Subcutaneous abdominal adipose tissue (tissue), 5 donors: ENCODE data around the gene ZNF180.

Experiments used
- H3K27ac ChIP-seq: one replicate; pipeline ENCODE4 v1.7.0; 2013; ENCODE audit warnings: low read depth, mild to moderate bottlenecking, inconsistent platforms, low read length, moderate library complexity
- H3K27me3 ChIP-seq, 5 donors: one replicate each; pipeline ENCODE4 v1.7.0; 2013; ENCODE audit warnings: low read length in 5 of 5, inconsistent platforms in 1 of 5; ENCODE audit not compliant: control insufficient read depth in 5 of 5, insufficient read depth in 4 of 5
- H3K36me3 ChIP-seq, 5 donors: one replicate each; pipeline ENCODE4 v1.7.0; 2013; ENCODE audit warnings: low read length in 5 of 5; ENCODE audit not compliant: control insufficient read depth in 5 of 5, insufficient read depth in 5 of 5
- H3K4me1 ChIP-seq, 5 donors: one replicate each; pipeline ENCODE4 v1.7.0; 2013; ENCODE audit warnings: low read length in 5 of 5, mild to moderate bottlenecking in 3 of 5, moderate library complexity in 1 of 5; ENCODE audit not compliant: control insufficient read depth in 5 of 5, insufficient read depth in 5 of 5
- H3K4me3 ChIP-seq, 5 donors: one replicate each; pipeline ENCODE4 v1.7.0; 2013; ENCODE audit warnings: low read length in 5 of 5, low read depth in 1 of 5
- H3K9ac ChIP-seq, 5 donors: one replicate each; pipeline ENCODE4 v1.7.0; 2013; ENCODE audit warnings: low read length in 5 of 5, mild to moderate bottlenecking in 4 of 5, moderate library complexity in 3 of 5
- H3K9me3 ChIP-seq, 5 donors: one replicate each; pipeline ENCODE4 v1.7.0; 2013; ENCODE audit warnings: low read length in 5 of 5; ENCODE audit not compliant: control insufficient read depth in 5 of 5
- donor health status: healthy.
- donor health status: healthy.
- donor health status: healthy.
- donor health status: healthy.
- donor health status: healthy.

The ZNF180 gene

DNA sequence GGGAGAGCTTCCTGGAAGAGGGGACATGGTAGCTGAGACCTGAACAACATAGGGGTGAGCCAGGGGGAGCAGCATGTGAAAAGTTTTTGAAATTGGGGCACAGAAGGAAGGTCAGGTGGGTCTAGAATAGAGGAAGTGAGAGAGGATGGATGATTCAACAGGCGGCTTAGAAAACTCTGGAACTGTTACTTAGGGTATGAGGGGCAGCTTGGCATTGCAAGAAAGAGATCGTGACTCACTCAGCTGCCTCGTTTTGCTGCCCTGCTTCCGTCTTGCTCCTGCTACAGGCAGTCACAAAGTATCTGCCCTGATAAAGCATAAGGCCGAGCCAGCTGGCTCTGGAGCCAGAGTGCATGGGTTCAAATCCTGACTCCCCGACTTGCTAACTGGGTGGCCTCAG is 30.5 kb upstream of the ZNF180 start:
- no peak overlapping the region for H3K9ac ChIP-seq
- H3K4me3 ChIP-seq, result no peak overlapping the region
- H3K27me3 ChIP-seq, result peaks cover 5 to 19% (median 12%) of the 10 kb centered on the region in 5 donors
- no peaks in the 10 kb centered on the region for H3K9me3 ChIP-seq
- no peaks in the 10 kb centered on the region for H3K4me1 ChIP-seq
- no peak overlapping the region for H3K27ac ChIP-seq
- H3K36me3 ChIP-seq, result no peaks in the 10 kb centered on the region

DNA sequence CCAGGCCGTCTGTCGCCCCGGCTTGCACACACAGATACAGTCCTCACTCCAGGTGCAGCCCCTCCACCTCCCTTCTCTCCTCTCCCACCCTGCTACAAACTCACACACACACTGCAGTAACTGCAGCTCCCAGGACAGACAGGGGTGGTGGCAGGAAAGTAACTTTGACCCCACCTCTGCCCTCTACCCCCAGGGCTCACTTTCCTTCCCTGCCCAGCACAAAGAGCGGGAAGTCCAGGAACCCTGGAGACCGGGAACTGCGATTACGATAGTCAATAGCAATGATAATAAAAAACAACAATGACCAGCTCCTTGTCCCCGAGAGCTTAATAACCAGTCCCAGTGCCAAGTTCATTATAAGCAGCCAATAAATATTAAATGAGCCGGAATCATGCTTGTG is 29.2 kb upstream of the ZNF180 start, which contains the start of gene CEACAM20:
Gene CEACAM20, minus strand, starts transcription at position 140 of the 400 bp plus-strand sequence. CDS start 166 bp downstream, outside the sequence.
- Histone ChIP-seq H3K27ac (no peak within 1 kb of the TSS), H3K9ac (no peak within 1 kb of the TSS), H3K9me3 (peaks cover 0 to 4% (median 0%) of the 10 kb centered on the region in 5 donors), H3K27me3 (peaks cover 8 to 25% (median 14%) of the 10 kb centered on the region in 5 donors), H3K4me1 (no peaks in the 10 kb centered on the region), H3K4me3 (no peak within 1 kb of the TSS), H3K36me3 (no peaks in the 10 kb centered on the region)

DNA sequence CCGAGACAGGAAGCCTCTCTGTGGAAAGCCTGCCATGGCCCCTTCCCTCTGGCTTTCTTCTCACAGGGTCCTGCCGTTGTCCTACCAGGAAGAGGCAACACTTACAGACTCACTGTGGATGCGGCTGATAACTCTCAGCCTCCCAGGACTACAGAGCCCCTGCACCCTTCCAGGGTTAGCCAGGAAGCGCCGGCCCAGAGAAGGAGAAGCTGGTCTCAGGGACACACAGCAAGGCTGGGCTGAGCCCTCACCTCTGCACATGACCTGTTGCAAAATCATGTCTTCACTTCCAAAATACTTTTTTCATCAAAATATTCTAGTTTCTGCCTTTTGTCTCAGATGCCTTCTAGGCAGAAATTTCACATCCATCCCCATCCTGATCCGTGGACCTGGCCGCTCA is 27.2 kb upstream of the ZNF180 start:
- Histone ChIP-seq H3K4me1 (no peaks in the 10 kb centered on the region), H3K9me3 (peaks cover 0 to 11% (median 6%) of the 10 kb centered on the region in 5 donors), H3K9ac (no peak overlapping the region), H3K27me3 (peaks cover 3 to 21% (median 9%) of the 10 kb centered on the region in 5 donors), H3K27ac (no peak overlapping the region), H3K36me3 (no peaks in the 10 kb centered on the region), H3K4me3 (no peak overlapping the region)

DNA sequence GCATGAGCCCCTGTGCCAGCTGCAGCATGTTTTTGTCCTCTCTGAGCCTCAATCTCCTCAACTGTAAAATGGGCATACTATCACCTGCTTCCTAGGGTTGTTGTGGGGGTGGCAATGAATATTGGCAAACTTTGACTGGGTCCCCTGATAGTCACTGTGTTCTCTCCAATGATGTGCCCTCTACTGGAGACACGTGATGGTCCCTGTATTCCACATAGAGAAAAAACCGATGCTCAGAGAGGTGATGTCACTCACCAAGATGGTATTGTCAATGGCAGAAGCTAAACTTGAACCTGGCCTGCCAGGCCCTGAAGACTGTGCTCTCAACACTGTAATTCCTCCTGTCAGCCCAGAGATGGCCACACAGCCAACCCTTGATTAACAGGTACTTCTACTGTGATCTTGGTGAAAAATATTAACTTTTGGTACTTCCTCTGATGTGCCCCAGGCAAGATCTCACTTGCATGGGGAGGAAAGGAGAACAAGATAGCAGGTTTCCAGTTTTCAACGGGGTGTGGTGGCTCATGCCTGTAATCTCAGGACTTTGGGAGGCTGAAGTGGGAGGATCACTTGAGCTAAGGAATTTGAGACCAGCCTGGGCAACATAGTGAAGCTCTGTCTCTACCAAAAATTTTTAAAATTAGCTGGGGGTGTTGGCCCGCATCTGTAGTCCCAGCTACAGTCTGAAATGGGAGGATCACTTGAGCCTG is 25.6 kb upstream of the ZNF180 start:
- Histone ChIP-seq H3K27me3 (peaks cover 0 to 13% (median 7%) of the 10 kb centered on the region in 5 donors), H3K27ac (no peak overlapping the region), H3K4me1 (no peaks in the 10 kb centered on the region), H3K36me3 (no peaks in the 10 kb centered on the region), H3K9me3 (peaks cover 0 to 15% (median 6%) of the 10 kb centered on the region in 5 donors), H3K4me3 (no peak overlapping the region), H3K9ac (no peak overlapping the region)

DNA sequence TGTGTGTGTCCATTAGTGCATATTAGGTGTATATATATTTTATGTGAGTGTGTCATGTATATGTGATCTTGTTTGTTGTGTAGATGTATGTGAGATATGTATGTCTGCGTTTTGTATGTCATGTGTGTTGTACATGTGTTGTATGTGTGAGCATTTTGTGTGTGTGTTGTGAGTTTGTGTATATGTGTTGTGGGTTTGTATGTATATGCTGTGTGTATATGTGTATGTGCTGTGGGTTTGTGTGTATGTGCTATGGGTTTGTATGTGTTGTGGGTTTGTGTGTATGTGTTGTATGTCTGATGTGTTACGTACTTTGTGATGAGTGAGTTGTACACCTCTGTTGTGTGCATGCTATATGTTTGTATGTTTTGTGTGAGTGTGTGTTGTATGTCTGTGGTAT is 21.0 kb upstream of the ZNF180 start:
- H3K36me3 ChIP-seq, result no peaks in the 10 kb centered on the region
- H3K4me3 ChIP-seq, result no peak overlapping the region
- no peak overlapping the region for H3K9ac ChIP-seq
- no peaks in the 10 kb centered on the region for H3K4me1 ChIP-seq
- H3K27me3 ChIP-seq, result peaks cover 0 to 6% (median 2%) of the 10 kb centered on the region in 5 donors
- H3K27ac ChIP-seq, result no peak overlapping the region
- H3K9me3 ChIP-seq, result peaks cover 0 to 30% (median 13%) of the 10 kb centered on the region in 5 donors

DNA sequence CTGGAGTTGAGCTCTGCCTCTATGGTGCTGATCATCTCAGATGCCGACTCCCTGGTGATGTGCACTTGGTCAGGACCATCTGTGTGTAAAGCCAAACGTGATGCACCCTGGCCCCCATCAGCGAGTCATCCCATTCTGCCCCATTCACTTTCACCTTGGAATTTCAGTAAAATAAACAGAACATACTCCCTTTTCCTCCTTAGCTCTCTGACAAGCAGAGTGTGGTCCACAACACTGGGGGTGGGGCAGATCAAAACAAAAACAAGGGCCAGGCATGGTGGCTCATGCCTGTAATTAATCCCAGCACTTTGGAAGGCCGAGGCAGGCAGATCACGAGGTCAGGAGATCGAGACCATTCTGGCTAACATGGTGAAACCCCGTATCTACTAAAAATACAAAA is 16.8 kb upstream of the ZNF180 start:
- no peak overlapping the region for H3K4me3 ChIP-seq
- no peak overlapping the region for H3K9ac ChIP-seq
- peaks cover 0 to 22% (median 10%) of the 10 kb centered on the region in 5 donors for H3K9me3 ChIP-seq
- H3K4me1 ChIP-seq, result no peaks in the 10 kb centered on the region
- peaks cover 0 to 5% (median 3%) of the 10 kb centered on the region in 5 donors for H3K27me3 ChIP-seq
- no peaks in the 10 kb centered on the region for H3K36me3 ChIP-seq
- no peak overlapping the region for H3K27ac ChIP-seq

DNA sequence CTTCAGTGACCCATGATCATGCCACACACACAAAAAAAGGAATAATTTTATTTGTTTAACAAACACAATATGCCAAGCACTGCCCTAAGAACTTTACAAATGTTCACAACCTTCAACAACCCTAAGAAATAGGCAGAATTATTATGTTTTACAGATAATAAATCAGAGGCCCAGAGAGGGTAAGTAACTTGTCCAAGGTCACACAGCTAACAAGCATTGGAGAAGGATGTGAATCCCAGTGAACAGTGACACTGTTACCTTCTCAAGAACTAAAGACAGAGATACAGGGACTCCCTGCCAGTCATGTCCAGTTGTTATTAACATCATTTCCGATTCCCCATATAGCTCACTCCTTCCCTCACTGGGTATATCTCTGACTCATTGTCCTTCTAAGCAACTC is 15.6 kb upstream of the ZNF180 start:
- Histone ChIP-seq H3K4me1 (no peaks in the 10 kb centered on the region), H3K4me3 (no peak overlapping the region), H3K9ac (no peak overlapping the region), H3K27me3 (peaks cover 0 to 5% (median 3%) of the 10 kb centered on the region in 5 donors), H3K36me3 (no peaks in the 10 kb centered on the region), H3K27ac (no peak overlapping the region), H3K9me3 (peaks cover 0 to 16% (median 10%) of the 10 kb centered on the region in 5 donors)

DNA sequence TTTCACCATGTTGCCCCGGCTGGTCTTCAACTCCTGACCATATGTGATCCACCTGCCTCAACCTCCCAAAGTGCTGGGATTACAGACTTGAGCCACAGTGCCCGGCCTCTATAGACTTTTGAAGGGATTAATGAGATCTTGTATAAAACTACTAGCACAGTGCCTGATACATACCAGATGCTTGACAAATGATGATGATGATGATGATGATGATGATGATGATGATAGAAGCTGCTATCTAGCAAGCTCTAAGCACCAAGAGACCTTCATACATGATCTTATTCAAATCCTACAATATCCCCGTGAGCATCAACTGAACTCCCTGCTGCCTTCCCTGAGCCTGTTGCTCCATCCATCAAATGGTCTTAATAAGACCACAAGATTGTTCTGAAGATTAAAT is 14.7 kb upstream of the ZNF180 start:
- H3K4me3 ChIP-seq, result no peak overlapping the region
- no peak overlapping the region for H3K27ac ChIP-seq
- no peaks in the 10 kb centered on the region for H3K36me3 ChIP-seq
- H3K9ac ChIP-seq, result no peak overlapping the region
- H3K9me3 ChIP-seq, result peaks cover 0 to 10% (median 7%) of the 10 kb centered on the region in 5 donors
- peaks cover 0 to 5% (median 3%) of the 10 kb centered on the region in 5 donors for H3K27me3 ChIP-seq
- H3K4me1 ChIP-seq, result no peaks in the 10 kb centered on the region

DNA sequence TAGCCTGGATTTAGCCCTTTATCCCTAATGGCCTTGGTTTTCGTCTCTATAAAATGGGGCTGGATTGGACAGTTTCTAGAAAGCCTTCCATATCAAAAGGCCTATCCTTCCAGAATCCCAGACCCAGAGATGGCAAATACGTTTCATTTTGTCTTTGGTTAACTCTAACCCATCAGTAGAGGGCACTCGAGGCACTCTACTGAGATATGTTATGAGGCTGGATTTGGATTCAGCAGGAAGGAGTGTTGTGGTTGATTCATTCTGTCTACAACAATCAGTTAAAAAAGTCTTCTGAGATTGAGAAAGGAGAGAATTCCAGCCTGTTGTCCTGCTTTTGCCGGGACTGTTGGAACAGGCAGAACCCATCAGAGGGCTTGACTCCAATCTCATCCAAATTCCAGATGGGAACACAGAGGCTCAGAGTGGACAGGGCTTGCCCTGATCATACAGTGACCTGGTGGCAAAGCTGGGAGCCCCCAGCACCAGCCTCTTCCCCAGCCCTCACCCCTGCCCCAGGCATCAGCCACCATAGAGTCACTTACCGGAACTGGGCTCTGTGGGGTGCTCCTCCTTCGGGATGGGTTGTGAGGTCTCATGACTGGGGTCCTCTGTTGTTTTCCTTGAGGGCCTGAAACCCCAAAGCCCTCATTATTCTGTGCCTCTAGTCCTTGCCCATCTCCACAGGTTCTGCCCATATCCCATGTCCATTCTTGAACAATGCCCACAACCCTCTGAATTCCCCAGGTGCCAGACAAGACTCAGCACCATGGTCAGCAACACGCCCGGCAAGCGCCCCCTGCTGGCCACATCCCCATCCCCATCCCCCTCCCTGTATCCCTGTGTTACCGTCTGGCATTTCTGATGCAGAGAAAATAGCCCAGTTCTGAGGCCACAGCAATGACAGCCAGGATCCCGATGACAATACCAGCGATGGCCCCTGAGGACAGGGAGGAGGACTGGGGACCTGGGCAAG is 12.3 kb upstream of the ZNF180 start:
- no peaks in the 10 kb centered on the region for H3K4me1 ChIP-seq
- no peaks in the 10 kb centered on the region for H3K36me3 ChIP-seq
- peaks cover 0 to 8% (median 2%) of the 10 kb centered on the region in 5 donors for H3K9me3 ChIP-seq
- H3K4me3 ChIP-seq, result no peak overlapping the region
- H3K9ac ChIP-seq, result no peak overlapping the region
- peaks cover 0 to 5% (median 3%) of the 10 kb centered on the region in 5 donors for H3K27me3 ChIP-seq
- no peak overlapping the region for H3K27ac ChIP-seq

DNA sequence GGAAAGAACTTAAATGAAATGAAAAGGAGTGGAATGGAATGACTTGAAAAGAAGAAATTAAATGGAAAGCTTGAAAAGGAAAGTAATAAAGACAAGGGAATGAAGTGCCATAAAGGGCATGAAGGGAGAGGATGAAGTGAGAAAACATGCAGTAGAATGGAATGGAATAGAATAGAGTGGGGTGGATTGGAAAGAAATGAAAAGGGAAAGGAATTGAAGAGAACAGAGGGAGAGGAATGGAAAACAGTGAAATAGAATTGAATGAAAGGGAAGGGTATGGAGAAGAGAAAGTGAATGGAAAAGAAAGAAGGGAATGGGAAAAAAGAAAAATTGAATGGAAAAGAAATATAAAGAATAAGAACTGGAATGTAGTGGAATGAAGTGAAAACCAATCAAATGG is 9.2 kb upstream of the ZNF180 start:
- Histone ChIP-seq H3K9ac (no peak overlapping the region), H3K9me3 (peaks cover 0 to 10% (median 6%) of the 10 kb centered on the region in 5 donors), H3K4me3 (no peak overlapping the region)

More for the DNA sequence above, 9.2 kb upstream of the ZNF180 start:
- Histone ChIP-seq H3K4me1 (no peaks in the 10 kb centered on the region), H3K36me3 (no peaks in the 10 kb centered on the region), H3K27ac (no peak overlapping the region), H3K27me3 (peaks cover 0 to 18% (median 4%) of the 10 kb centered on the region in 5 donors)
